Gastroesophageal sphincter (tissue), 3 donors: ENCODE measurements around the gene NAT14.

Experiments
- EP300 ChIP-seq: sonication (generic); formaldehyde crosslinking; IDR thresholded peaks from one replicate; pipeline ENCODE4 v1.6.1; 2017; ENCODE audit warnings: antibody characterized with exemption, mild to moderate bottlenecking
- POLR2A ChIP-seq, 2 donors: fragments of 450-650 bp; IDR thresholded peaks; one replicate each; pipeline ENCODE4 v1.6.1; 2017; ENCODE audit warnings: antibody characterized with exemption in 2 of 2, mild to moderate bottlenecking in 2 of 2, moderate library complexity in 1 of 2
- POLR2AphosphoS5 ChIP-seq: sonication (generic); formaldehyde crosslinking; IDR thresholded peaks from one replicate; pipeline ENCODE4 v1.6.1; 2017; ENCODE audit warnings: antibody characterized with exemption
- TF ChIP-seq, protein P1 (sequence below), 4 experiments: fragments of 200-600 bp in 2 of 4; fragments of 450-650 bp in 2 of 4; sonication (generic) in 1 of 4; IDR thresholded peaks; one replicate each; pipeline ENCODE4 v1.5.1; 2017 to 2019; ENCODE audit warnings: antibody characterized with exemption in 4 of 4, mild to moderate bottlenecking in 2 of 4, moderate library complexity in 2 of 4

DNA sequence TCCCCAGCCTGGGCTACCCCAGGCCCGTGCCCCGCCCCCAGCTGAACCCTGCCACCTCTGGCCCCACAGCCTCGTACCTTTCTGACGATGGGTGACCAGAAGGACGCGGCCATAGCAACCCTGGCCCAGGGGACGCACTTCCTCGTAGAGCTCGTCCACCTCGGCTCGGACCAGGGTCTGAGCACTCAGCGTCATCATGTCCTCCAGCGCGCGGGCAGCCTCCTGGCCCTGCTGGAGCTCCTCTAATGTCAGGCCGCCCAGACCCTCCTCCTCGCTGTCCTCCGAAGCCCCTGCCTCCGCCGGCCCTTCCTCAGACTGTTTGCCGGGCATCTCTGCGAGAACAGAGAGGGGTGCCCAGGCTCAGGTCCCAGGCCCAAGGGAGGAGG lies 51.0 kb downstream of the NAT14 start:
- TF ChIP-seq, protein P1, sequence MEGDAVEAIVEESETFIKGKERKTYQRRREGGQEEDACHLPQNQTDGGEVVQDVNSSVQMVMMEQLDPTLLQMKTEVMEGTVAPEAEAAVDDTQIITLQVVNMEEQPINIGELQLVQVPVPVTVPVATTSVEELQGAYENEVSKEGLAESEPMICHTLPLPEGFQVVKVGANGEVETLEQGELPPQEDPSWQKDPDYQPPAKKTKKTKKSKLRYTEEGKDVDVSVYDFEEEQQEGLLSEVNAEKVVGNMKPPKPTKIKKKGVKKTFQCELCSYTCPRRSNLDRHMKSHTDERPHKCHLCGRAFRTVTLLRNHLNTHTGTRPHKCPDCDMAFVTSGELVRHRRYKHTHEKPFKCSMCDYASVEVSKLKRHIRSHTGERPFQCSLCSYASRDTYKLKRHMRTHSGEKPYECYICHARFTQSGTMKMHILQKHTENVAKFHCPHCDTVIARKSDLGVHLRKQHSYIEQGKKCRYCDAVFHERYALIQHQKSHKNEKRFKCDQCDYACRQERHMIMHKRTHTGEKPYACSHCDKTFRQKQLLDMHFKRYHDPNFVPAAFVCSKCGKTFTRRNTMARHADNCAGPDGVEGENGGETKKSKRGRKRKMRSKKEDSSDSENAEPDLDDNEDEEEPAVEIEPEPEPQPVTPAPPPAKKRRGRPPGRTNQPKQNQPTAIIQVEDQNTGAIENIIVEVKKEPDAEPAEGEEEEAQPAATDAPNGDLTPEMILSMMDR (IDR thresholded peaks at IDR 0.05): no peak
- TF ChIP-seq POLR2A (IDR thresholded peaks at IDR 0.05) (no peak), POLR2AphosphoS5 (no peak), EP300 (no peak)
